BE2C (cell line): ENCODE results near the gene PLB1.
"Not testable (repeated sequence)": the region's sequence is repeated elsewhere in the genome, so short reads cannot be mapped to it uniquely, and the experiment has no call there.

Source experiments
- DNase-seq: peaks from one replicate; pipeline ENCODE4 v3.0.0-alpha.2; 2020
- H3K27me3 ChIP-seq: fragments of 250-450 bp; sonication (Bioruptor Pico); 2 replicates; pipeline ENCODE4 v1.5.1; 2020; ENCODE audit warnings: mild to moderate bottlenecking
- H3K36me3 ChIP-seq: fragments of 250-450 bp; sonication (Bioruptor Pico); 2 replicates; pipeline ENCODE4 v1.5.1; 2020; ENCODE audit warnings: mild to moderate bottlenecking
- H3K4me1 ChIP-seq: fragments of 250-450 bp; sonication (Bioruptor Pico); 2 replicates; pipeline ENCODE4 v1.5.1; 2020
- H3K4me3 ChIP-seq: 2 replicates; pipeline ENCODE4 v1.5.1; 2011; ENCODE audit warnings: low read depth, low read length
- H3K9me3 ChIP-seq: fragments of 250-450 bp; sonication (Bioruptor Pico); 2 replicates; pipeline ENCODE4 v1.5.1; 2020
- TF ChIP-seq, protein P1 (sequence below): IDR thresholded peaks from 2 replicates; pipeline ENCODE4 v1.5.1; 2012; ENCODE audit warnings: mild to moderate bottlenecking, low read depth, low read length

Gene PLB1

GRCh38 chr2:28545590-28546200 lies 49.8 kb downstream of the PLB1 start:
- H3K36me3 ChIP-seq, result no peaks in the 10 kb centered on the region
- no peaks in the 10 kb centered on the region for H3K4me1 ChIP-seq
- no peaks in the 10 kb centered on the region for H3K27me3 ChIP-seq
- TF ChIP-seq, protein P1, sequence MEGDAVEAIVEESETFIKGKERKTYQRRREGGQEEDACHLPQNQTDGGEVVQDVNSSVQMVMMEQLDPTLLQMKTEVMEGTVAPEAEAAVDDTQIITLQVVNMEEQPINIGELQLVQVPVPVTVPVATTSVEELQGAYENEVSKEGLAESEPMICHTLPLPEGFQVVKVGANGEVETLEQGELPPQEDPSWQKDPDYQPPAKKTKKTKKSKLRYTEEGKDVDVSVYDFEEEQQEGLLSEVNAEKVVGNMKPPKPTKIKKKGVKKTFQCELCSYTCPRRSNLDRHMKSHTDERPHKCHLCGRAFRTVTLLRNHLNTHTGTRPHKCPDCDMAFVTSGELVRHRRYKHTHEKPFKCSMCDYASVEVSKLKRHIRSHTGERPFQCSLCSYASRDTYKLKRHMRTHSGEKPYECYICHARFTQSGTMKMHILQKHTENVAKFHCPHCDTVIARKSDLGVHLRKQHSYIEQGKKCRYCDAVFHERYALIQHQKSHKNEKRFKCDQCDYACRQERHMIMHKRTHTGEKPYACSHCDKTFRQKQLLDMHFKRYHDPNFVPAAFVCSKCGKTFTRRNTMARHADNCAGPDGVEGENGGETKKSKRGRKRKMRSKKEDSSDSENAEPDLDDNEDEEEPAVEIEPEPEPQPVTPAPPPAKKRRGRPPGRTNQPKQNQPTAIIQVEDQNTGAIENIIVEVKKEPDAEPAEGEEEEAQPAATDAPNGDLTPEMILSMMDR, result no peak
- no peak for DNase-seq
- no peaks in the 10 kb centered on the region for H3K9me3 ChIP-seq
- H3K4me3 ChIP-seq, result no peak overlapping the region

GRCh38 chr2:28546242-28546641 lies 50.4 kb downstream of the PLB1 start:
- Histone ChIP-seq H3K9me3 (no peaks in the 10 kb centered on the region), H3K4me1 (no peaks in the 10 kb centered on the region), H3K27me3 (no peaks in the 10 kb centered on the region), H3K36me3 (no peaks in the 10 kb centered on the region), H3K4me3 (no peak overlapping the region)
- DNase-seq, result no peak
- TF ChIP-seq, protein P1, result no peak

- H3K9me3 ChIP-seq, result no peaks in the 10 kb centered on the region
- H3K27me3 ChIP-seq, result no peaks in the 10 kb centered on the region
- no peaks in the 10 kb centered on the region for H3K36me3 ChIP-seq
- TF ChIP-seq, protein P1, result no peak
- no peak for DNase-seq
- no peaks in the 10 kb centered on the region for H3K4me1 ChIP-seq
- H3K4me3 ChIP-seq, result no peak overlapping the region
These were observed 51.5 kb downstream of the PLB1 start for GRCh38 chr2:28547223-28547860.

DNA sequence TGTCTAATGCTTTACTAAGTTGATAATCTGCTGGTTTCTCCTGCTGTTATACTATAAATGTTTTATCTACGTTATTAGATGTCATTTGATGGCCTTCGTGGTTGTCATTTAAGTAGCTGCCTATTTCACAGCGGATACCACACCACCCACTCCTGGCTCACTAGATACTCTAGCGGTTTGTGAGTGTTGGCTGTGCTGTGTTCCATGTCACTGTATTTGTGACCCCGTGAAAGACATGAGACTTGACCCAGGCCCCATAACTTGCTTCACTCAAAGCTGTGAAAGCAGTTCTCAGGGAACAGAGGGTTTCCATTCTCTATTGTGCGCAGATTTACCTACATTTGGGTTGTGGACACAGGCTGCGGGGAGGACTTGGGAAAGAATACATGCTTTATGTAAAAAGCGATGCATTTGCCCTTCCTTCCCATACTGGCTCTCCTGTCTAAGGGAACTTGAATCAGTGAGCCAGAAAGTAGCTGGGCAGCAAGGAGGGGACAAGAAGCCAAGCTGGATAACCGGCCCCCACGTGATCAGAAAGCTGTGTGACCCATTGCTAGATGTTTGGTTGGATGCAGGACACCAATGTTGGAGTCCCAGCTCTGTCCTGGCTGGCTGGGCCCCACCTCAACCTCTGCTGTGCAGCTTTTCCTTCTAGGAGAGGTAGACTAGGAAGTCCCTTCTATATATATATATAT lies 52.2 kb downstream of the PLB1 start:
- H3K4me1 ChIP-seq, result no peaks in the 10 kb centered on the region
- H3K9me3 ChIP-seq, result no peaks in the 10 kb centered on the region
- no peak overlapping the region for H3K4me3 ChIP-seq
- no peaks in the 10 kb centered on the region for H3K36me3 ChIP-seq
- TF ChIP-seq, protein P1, result no peak
- no peak for DNase-seq
- H3K27me3 ChIP-seq, result no peaks in the 10 kb centered on the region

- not testable (repeated sequence) for H3K4me1 ChIP-seq, H3K4me3 ChIP-seq, H3K27me3 ChIP-seq, H3K9me3 ChIP-seq, H3K36me3 ChIP-seq, DNase-seq
These were observed 54.5 kb downstream of the PLB1 start for GRCh38 chr2:28550345-28550744.

DNA sequence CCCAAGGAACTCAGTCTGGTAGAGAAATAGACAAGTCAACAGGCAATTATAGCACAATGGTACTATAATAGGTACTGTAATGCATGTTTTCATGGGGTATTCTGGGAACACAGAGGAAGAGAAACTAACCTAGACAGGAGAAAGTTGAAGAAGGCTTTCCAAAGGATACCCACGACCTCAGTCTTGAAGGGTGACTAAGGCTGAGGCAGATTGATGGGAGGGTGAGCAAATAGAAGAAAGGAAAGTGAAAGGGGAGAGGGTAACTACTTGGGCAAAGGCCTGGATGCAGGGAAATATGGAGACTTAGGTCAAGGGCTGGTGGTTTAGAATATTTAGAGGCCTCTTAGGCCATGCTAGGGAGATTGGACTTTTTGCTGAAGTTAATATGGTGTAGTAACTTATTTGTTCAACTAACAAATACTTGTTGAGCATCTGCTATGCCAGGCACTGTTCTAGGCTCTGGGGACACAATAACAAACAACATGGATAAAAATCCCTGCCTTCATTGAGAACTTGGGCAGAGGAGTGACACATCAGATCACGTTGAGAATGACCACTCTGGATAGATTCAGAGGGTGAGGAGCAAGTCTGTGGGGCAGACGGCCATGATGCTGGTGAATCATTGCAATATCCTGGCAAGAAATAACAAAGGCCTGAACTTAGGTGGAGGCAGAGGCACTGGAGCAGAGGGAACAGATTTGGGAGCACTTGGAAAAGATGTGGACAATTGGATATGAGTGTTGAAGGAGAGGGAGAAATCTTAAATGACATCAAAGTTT lies 56.4 kb downstream of the PLB1 start:
- no peaks in the 10 kb centered on the region for H3K27me3 ChIP-seq
- no peaks in the 10 kb centered on the region for H3K4me1 ChIP-seq
- no peaks in the 10 kb centered on the region for H3K36me3 ChIP-seq
- TF ChIP-seq, protein P1, result no peak
- DNase-seq, result no peak
- H3K4me3 ChIP-seq, result no peak overlapping the region
- no peaks in the 10 kb centered on the region for H3K9me3 ChIP-seq
